Islet precursor cell (in vitro differentiated cells): ENCODE data around the gene CAPN12.
"Not testable (repeated sequence)": the region's sequence is repeated elsewhere in the genome, so short reads cannot be mapped to it uniquely, and the experiment has no call there.

Source experiments
- DNase-seq: peaks from one replicate; pipeline ENCODE4 v3.0.0-alpha.2; 2018

The CAPN12 gene

GRCh38 chr19:38744298-38744681 is at the start of gene CAPN12:
CAPN12 (minus strand) TSS chr19:38744474; CDS start chr19:38744165, 309 bp downstream.
- no peak for DNase-seq

GRCh38 chr19:38793671-38794070 is 49.4 kb upstream of the CAPN12 start:
- DNase-seq, result no peak

- DNase-seq, result no peak
These were observed 48.9 kb upstream of the CAPN12 start for GRCh38 chr19:38793177-38793576.

GRCh38 chr19:38792250-38793111 is 48.2 kb upstream of the CAPN12 start:
- peak; percentile 89 for DNase-seq

- DNase-seq, result not testable (repeated sequence)
These were observed 47.3 kb upstream of the CAPN12 start for GRCh38 chr19:38791451-38792064.

GRCh38 chr19:38790507-38791403 is 46.5 kb upstream of the CAPN12 start:
- DNase-seq, result not testable (repeated sequence)

GRCh38 chr19:38788478-38789243 is 44.4 kb upstream of the CAPN12 start, which contains the start of gene LGALS7B:
LGALS7B (plus strand) TSS chr19:38789200; CDS start chr19:38789227, 27 bp downstream.
- no peak for DNase-seq

- no peak for DNase-seq
These were observed 42.4 kb upstream of the CAPN12 start for GRCh38 chr19:38786572-38787265.

GRCh38 chr19:38786061-38786460 is 41.8 kb upstream of the CAPN12 start:
- not testable (repeated sequence) for DNase-seq

GRCh38 chr19:38785187-38785699 is 41.0 kb upstream of the CAPN12 start:
- DNase-seq, result no peak

GRCh38 chr19:38784224-38784623 is 40.0 kb upstream of the CAPN12 start:
- no peak for DNase-seq

- not testable (repeated sequence) for DNase-seq
These were observed 37.9 kb upstream of the CAPN12 start for GRCh38 chr19:38782212-38782611.

- no peak for DNase-seq
These were observed 36.8 kb upstream of the CAPN12 start for GRCh38 chr19:38781058-38781457.

GRCh38 chr19:38780443-38780842 is 36.2 kb upstream of the CAPN12 start:
- DNase-seq, result no peak

- DNase-seq, result no peak
These were observed 34.5 kb upstream of the CAPN12 start for GRCh38 chr19:38778733-38779132.

- no peak for DNase-seq
These were observed 30.1 kb upstream of the CAPN12 start for GRCh38 chr19:38774181-38774950.

- no peak for DNase-seq
These were observed 29.3 kb upstream of the CAPN12 start, which contains the start of gene LGALS7 for GRCh38 chr19:38773469-38774177. LGALS7 (minus strand) TSS chr19:38773517; CDS start chr19:38773492, 25 bp downstream.

GRCh38 chr19:38771569-38771968 is 27.3 kb upstream of the CAPN12 start:
- not testable (repeated sequence) for DNase-seq

- DNase-seq, result not testable (repeated sequence)
These were observed 26.6 kb upstream of the CAPN12 start for GRCh38 chr19:38770949-38771275.
